Measurements from ENCODE around the gene FADS3.

Gene FADS3

DNA sequence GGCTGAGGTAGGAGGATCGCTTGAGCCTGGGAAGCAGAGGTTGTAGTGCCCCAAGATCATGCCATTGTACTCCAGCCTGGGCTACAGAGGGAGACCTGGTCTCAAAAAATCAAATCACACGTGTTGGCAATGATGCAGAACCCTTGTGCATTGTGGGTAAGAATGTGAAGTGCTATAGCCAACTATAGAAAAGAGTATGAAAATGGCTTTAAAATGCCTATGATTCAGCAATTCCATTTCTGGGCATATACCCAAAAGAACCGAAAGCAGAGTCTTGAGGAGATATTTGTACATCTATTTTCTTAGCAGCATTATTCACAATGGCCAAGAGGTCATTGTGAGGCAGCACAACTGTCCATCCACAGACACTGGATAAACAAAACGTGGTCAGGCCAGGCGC, 2.6 kb upstream of the FADS3 start:
- no peaks in the 10 kb centered on the region for H3K9me3 ChIP-seq (ENCODE audit: low read length)
- peaks cover 24% of the 10 kb centered on the region for H3K36me3 ChIP-seq (ENCODE audit: insufficient read depth, low read length)
- no peak overlapping the region for H3K27ac ChIP-seq (ENCODE audit: low read depth, low read length)
- peaks cover 11% of the 10 kb centered on the region for H3K4me1 ChIP-seq (ENCODE audit: insufficient read depth, low read length)
- no peaks in the 10 kb centered on the region for H3K27me3 ChIP-seq (ENCODE audit: control insufficient read depth in 1 of 2, insufficient read depth in 2 of 2, low read length in 2 of 2)
- H3K9ac ChIP-seq (ENCODE audit: low read length): no peak overlapping the region
- H3K4me3 ChIP-seq (ENCODE audit: low read depth in 1 of 2, low read length in 2 of 2): no peak overlapping the region

DNA sequence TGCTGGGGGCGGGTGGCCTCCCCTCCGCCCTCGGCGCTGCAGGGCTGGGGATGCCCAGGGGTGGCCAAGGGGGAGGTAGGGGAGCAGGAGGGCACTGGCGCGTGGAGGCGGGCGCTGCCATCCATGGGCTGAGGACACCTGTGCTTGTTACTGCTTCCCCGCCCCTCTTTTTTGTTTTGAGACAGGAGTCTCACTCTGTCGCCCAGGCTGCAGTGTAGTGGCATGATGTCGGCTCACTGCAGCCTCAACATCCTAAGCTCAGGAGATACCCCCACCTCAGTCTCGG, 683 bp upstream of the FADS3 start:
- Histone ChIP-seq H3K9me3 (ENCODE audit: low read length) (no peaks in the 10 kb centered on the region), H3K36me3 (ENCODE audit: insufficient read depth, low read length) (peaks cover 8% of the 10 kb centered on the region), H3K27me3 (ENCODE audit: control insufficient read depth in 1 of 2, insufficient read depth in 2 of 2, low read length in 2 of 2) (no peaks in the 10 kb centered on the region), H3K4me1 (ENCODE audit: insufficient read depth, low read length) (peaks cover 18% of the 10 kb centered on the region), H3K4me3 (ENCODE audit: low read depth in 1 of 2, low read length in 2 of 2) (peak overlapping the region; percentile 14 to 66), H3K9ac (ENCODE audit: low read length) (no peak overlapping the region), H3K27ac (ENCODE audit: low read depth, low read length) (peak overlapping the region; percentile 2)

DNA sequence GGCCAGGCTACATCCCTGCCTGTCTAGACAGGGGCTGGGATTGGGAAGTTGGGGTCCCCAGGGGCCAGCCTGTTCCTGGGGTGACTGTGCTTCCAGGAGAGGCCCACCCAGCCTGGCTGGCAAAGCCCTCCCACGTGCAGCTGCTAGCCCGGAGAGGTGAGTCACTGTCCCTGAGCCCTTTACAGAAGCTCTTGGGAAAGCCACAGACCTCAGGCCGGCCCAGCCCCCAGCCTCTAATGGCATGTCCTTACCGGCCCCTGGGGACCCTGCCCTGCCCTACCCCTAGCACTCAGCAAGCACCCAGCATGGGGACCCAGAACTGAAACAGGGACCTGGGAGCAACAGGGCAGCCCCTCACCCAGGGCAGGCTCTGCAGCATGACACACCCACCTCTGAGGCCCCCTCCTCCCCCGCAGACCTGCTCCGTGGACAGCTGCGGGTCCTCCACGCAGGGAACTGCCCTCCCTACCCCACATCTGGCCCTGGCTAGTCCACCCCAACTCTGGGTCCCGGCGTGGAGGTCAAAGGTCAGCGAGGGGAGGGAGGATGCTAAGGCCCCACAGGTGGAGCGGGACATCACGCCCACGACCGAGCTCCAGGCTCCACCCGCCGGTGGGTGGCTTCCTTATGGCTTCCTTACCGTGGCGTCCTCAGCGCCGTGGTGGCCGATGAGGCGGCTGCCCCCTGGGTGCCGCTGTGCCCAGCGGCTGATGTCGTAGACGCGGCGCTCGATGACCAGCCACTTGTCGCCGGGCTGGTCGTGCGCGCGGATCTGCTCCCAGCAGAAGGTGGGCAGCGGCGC, 615 bp downstream of the FADS3 start:
- H3K36me3 ChIP-seq (ENCODE audit: insufficient read depth, low read length): no peaks in the 10 kb centered on the region
- peak overlapping the region; percentile 70 for H3K27ac ChIP-seq (ENCODE audit: low read depth, low read length)
- H3K9ac ChIP-seq (ENCODE audit: low read length): peak overlapping the region; percentile 49
- no peaks in the 10 kb centered on the region for H3K9me3 ChIP-seq (ENCODE audit: low read length)
- H3K4me3 ChIP-seq (ENCODE audit: low read depth in 1 of 2, low read length in 2 of 2): peak overlapping the region; percentile 67 to 76
- H3K27me3 ChIP-seq (ENCODE audit: control insufficient read depth in 1 of 2, insufficient read depth in 2 of 2, low read length in 2 of 2): no peaks in the 10 kb centered on the region
- peaks cover 18% of the 10 kb centered on the region for H3K4me1 ChIP-seq (ENCODE audit: insufficient read depth, low read length)

GRCh38 chr11:61889831-61890230, 1.5 kb downstream of the FADS3 start:
- H3K36me3 ChIP-seq (ENCODE audit: insufficient read depth, low read length): no peaks in the 10 kb centered on the region
- H3K27ac ChIP-seq (ENCODE audit: low read depth, low read length): no peak overlapping the region
- peaks cover 18% of the 10 kb centered on the region for H3K4me1 ChIP-seq (ENCODE audit: insufficient read depth, low read length)
- H3K4me3 ChIP-seq (ENCODE audit: low read depth in 1 of 2, low read length in 2 of 2): no peak overlapping the region
- no peak overlapping the region for H3K9ac ChIP-seq (ENCODE audit: low read length)
- no peaks in the 10 kb centered on the region for H3K9me3 ChIP-seq (ENCODE audit: low read length)
- no peaks in the 10 kb centered on the region for H3K27me3 ChIP-seq (ENCODE audit: control insufficient read depth in 1 of 2, insufficient read depth in 2 of 2, low read length in 2 of 2)

GRCh38 chr11:61888590-61888989, 2.8 kb downstream of the FADS3 start:
- no peaks in the 10 kb centered on the region for H3K27me3 ChIP-seq (ENCODE audit: control insufficient read depth in 1 of 2, insufficient read depth in 2 of 2, low read length in 2 of 2)
- peaks cover 18% of the 10 kb centered on the region for H3K4me1 ChIP-seq (ENCODE audit: insufficient read depth, low read length)
- H3K9me3 ChIP-seq (ENCODE audit: low read length): no peaks in the 10 kb centered on the region
- H3K36me3 ChIP-seq (ENCODE audit: insufficient read depth, low read length): no peaks in the 10 kb centered on the region
- H3K4me3 ChIP-seq (ENCODE audit: low read depth in 1 of 2, low read length in 2 of 2): no peak overlapping the region
- no peak overlapping the region for H3K9ac ChIP-seq (ENCODE audit: low read length)
- H3K27ac ChIP-seq (ENCODE audit: low read depth, low read length): peak overlapping the region; percentile 38

DNA sequence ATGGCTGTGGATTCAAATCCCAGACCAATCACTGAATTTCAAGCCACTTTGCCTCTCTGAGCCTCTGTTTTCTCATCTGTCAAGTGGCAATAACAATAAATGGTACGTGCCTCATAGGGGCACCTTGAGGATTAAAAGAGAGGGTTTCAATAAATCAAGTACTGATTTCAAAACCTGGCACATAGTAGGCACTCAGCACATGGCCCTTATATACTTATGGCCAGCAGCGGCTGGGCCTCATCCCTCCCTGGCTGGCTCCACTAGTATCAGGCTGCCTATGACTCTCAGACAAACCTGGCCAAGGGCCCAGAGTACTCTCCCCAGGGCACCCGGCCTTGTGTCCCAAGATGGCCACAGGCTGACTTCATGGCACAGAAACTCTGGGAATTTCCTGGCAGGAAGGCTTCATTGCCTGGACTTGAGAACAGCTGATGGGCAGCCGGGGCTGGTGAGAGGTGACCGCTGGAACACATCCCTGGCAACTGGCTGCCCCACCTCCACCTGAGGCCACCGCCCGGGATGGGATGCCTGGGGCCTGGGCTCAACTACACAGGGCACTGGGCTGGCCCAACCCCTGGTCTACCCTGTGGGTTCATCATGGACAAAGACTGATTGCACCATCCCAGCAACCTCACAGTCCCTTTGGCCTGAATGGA, 3.4 kb downstream of the FADS3 start:
- Histone ChIP-seq H3K27ac (ENCODE audit: low read depth, low read length) (peak overlapping the region; percentile 38), H3K9me3 (ENCODE audit: low read length) (no peaks in the 10 kb centered on the region), H3K4me1 (ENCODE audit: insufficient read depth, low read length) (peaks cover 18% of the 10 kb centered on the region), H3K4me3 (ENCODE audit: low read depth in 1 of 2, low read length in 2 of 2) (no peak overlapping the region), H3K36me3 (ENCODE audit: insufficient read depth, low read length) (no peaks in the 10 kb centered on the region), H3K27me3 (ENCODE audit: control insufficient read depth in 1 of 2, insufficient read depth in 2 of 2, low read length in 2 of 2) (no peaks in the 10 kb centered on the region), H3K9ac (ENCODE audit: low read length) (no peak overlapping the region)

GRCh38 chr11:61886643-61887042, 4.7 kb downstream of the FADS3 start:
- Histone ChIP-seq H3K4me1 (ENCODE audit: insufficient read depth, low read length) (peaks cover 18% of the 10 kb centered on the region), H3K4me3 (ENCODE audit: low read depth in 1 of 2, low read length in 2 of 2) (no peak overlapping the region), H3K27ac (ENCODE audit: low read depth, low read length) (no peak overlapping the region), H3K27me3 (ENCODE audit: control insufficient read depth in 1 of 2, insufficient read depth in 2 of 2, low read length in 2 of 2) (no peaks in the 10 kb centered on the region), H3K36me3 (ENCODE audit: insufficient read depth, low read length) (no peaks in the 10 kb centered on the region), H3K9ac (ENCODE audit: low read length) (no peak overlapping the region), H3K9me3 (ENCODE audit: low read length) (no peaks in the 10 kb centered on the region)

GRCh38 chr11:61885784-61886580, 5.4 kb downstream of the FADS3 start:
- no peaks in the 10 kb centered on the region for H3K9me3 ChIP-seq (ENCODE audit: low read length)
- H3K27ac ChIP-seq (ENCODE audit: low read depth, low read length): no peak overlapping the region
- no peaks in the 10 kb centered on the region for H3K27me3 ChIP-seq (ENCODE audit: control insufficient read depth in 1 of 2, insufficient read depth in 2 of 2, low read length in 2 of 2)
- no peak overlapping the region for H3K9ac ChIP-seq (ENCODE audit: low read length)
- no peak overlapping the region for H3K4me3 ChIP-seq (ENCODE audit: low read depth in 1 of 2, low read length in 2 of 2)
- H3K4me1 ChIP-seq (ENCODE audit: insufficient read depth, low read length): peaks cover 18% of the 10 kb centered on the region
- no peaks in the 10 kb centered on the region for H3K36me3 ChIP-seq (ENCODE audit: insufficient read depth, low read length)

DNA sequence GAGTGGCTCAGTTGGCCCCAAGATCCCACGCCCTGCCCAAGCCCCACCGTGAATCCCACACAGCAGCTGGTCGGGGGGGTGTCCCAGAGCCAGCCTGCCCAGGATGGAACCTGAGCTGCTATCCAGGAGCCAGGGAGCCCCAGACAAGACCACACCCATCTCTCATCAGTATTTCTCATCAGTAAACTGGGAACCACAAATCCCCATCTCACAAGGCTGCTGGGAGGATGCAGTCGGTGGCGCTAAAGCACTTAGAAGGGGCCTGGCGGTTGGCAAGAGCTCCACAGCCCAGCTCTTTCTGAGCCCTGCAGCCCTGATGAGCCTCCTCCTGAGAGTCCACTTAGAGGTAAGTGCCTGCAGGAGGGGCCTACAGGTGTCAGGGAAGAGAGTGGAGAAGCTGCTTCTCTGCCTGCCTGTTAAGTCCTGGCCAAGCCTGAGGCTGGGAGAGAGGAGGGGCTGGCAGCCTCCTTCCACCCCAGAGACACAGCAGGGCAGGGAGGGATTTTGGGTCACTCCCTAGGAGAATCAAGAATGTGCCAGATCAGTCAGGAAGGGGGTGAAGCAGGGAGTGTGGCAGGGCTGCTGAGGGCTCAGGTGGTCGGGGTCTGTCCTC, 6.1 kb downstream of the FADS3 start:
- Histone ChIP-seq H3K9ac (ENCODE audit: low read length) (no peak overlapping the region), H3K4me1 (ENCODE audit: insufficient read depth, low read length) (peaks cover 14% of the 10 kb centered on the region), H3K4me3 (ENCODE audit: low read depth in 1 of 2, low read length in 2 of 2) (no peak overlapping the region), H3K27me3 (ENCODE audit: control insufficient read depth in 1 of 2, insufficient read depth in 2 of 2, low read length in 2 of 2) (no peaks in the 10 kb centered on the region), H3K36me3 (ENCODE audit: insufficient read depth, low read length) (no peaks in the 10 kb centered on the region), H3K9me3 (ENCODE audit: low read length) (no peaks in the 10 kb centered on the region), H3K27ac (ENCODE audit: low read depth, low read length) (no peak overlapping the region)

GRCh38 chr11:61883947-61884346, 7.4 kb downstream of the FADS3 start:
- Histone ChIP-seq H3K9ac (ENCODE audit: low read length) (no peak overlapping the region), H3K27ac (ENCODE audit: low read depth, low read length) (no peak overlapping the region)

DNA sequence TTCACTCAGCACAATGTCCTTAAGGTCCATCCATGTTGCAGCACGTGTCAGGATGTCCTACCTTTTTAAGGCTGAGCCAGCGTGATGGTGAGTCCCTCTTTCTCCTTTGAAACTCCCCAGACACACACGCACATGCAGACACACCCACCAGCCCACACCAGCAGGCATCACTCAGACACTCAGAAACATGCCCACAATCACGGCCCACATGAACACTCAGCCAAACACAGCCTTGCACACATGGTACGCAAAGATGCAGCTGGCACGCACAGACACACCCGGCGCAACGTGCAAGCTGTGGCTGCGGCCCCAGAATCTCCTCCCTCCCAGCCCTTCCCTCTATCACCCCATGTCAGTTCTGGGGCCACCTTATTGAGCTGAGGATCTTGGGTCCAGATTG, 8.0 kb downstream of the FADS3 start:
- H3K4me3 ChIP-seq (ENCODE audit: low read depth in 1 of 2, low read length in 2 of 2): no peak overlapping the region
- peaks cover 10% of the 10 kb centered on the region for H3K4me1 ChIP-seq (ENCODE audit: insufficient read depth, low read length)
- H3K27ac ChIP-seq (ENCODE audit: low read depth, low read length): no peak overlapping the region
- H3K36me3 ChIP-seq (ENCODE audit: insufficient read depth, low read length): no peaks in the 10 kb centered on the region
- no peak overlapping the region for H3K9ac ChIP-seq (ENCODE audit: low read length)
- no peaks in the 10 kb centered on the region for H3K27me3 ChIP-seq (ENCODE audit: control insufficient read depth in 1 of 2, insufficient read depth in 2 of 2, low read length in 2 of 2)
- no peaks in the 10 kb centered on the region for H3K9me3 ChIP-seq (ENCODE audit: low read length)

More at GRCh38 chr11:61883947-61884346, 7.4 kb downstream of the FADS3 start:
- no peaks in the 10 kb centered on the region for H3K36me3 ChIP-seq (ENCODE audit: insufficient read depth, low read length)
- no peaks in the 10 kb centered on the region for H3K27me3 ChIP-seq (ENCODE audit: control insufficient read depth in 1 of 2, insufficient read depth in 2 of 2, low read length in 2 of 2)
- H3K9me3 ChIP-seq (ENCODE audit: low read length): no peaks in the 10 kb centered on the region
- H3K4me3 ChIP-seq (ENCODE audit: low read depth in 1 of 2, low read length in 2 of 2): no peak overlapping the region
- peaks cover 12% of the 10 kb centered on the region for H3K4me1 ChIP-seq (ENCODE audit: insufficient read depth, low read length)
